A549 (cell line): Measurements from ENCODE around the gene NAIP. TPM values are rescaled to one million over a fixed set of nuclear protein-coding genes. Genes with fewer than 3 reads are reported as not detected.
"Not testable (repeated sequence)": the region's sequence is repeated elsewhere in the genome, so short reads cannot be mapped to it uniquely, and the experiment has no call there.

ENCODE experiments used
- ATAC-seq, 2 experiments: fragments of 200-7000 bp in 1 of 2; fragments of >200 bp in 1 of 2; cut with Nextera tagmentation in 1 of 2; cut with Tn5 transposase in 1 of 2; 3 replicates each; pipeline versions ENCODE4 v1.8.0 to v1.9.1; 2018 to 2020; ENCODE audit warnings: mild to moderate bottlenecking in 1 of 2, moderate library complexity in 1 of 2
- CTCF ChIA-PET: fragments of 300-600 bp; sonication (Branson Sonifier 250); formaldehyde crosslinking; extraction: SDS; loops from one replicate; lab custom pipeline; 2021; ENCODE audit warnings: antibody characterized with exemption, inconsistent platforms; lab: Yijun Ruan, JAX
- POLR2A ChIA-PET: fragments of 350-600 bp; formaldehyde crosslinking; extraction: SDS; loops from one replicate; lab custom pipeline; 2021; ENCODE audit warnings: antibody characterized with exemption, inconsistent platforms; lab: Yijun Ruan, JAX
- DNase-seq, 2 experiments: peaks; one replicate each; pipeline versions ENCODE4 v3.0.0 to v3.0.0-alpha.2; 2011 to 2016; ENCODE audit warnings: low read depth in 1 of 2, low spot score in 1 of 2
- FAIRE-seq: peaks from 2 replicates; lab custom pipeline; 2011; peaks lifted over from hg19 to GRCh38; lab: Jason Lieb, UNC
- H3K27ac ChIP-seq, 2 experiments: fragments of >200 bp; sonication (Bioruptor Twin); formaldehyde crosslinking; 3 replicates each; pipeline ENCODE4 v1.5.1; 2016 to 2017
- H3K4me1 ChIP-seq: fragments of >200 bp; sonication (Bioruptor Twin); formaldehyde crosslinking; 3 replicates; pipeline ENCODE4 v1.6.1; 2016
- H3K4me2 ChIP-seq: fragments of >200 bp; sonication (Bioruptor Twin); formaldehyde crosslinking; 3 replicates; pipeline ENCODE4 v1.6.1; 2016
- H3K4me3 ChIP-seq: fragments of >200 bp; sonication (Bioruptor Twin); formaldehyde crosslinking; 3 replicates; pipeline ENCODE4 v1.5.1; 2016
- H3K9me3 ChIP-seq: fragments of >200 bp; sonication (Bioruptor Twin); formaldehyde crosslinking; 3 replicates; pipeline ENCODE4 v1.6.1; 2016
- WGBS: methylation state at CpG from one replicate; pipeline ENCODE4 v1.1.6; 2017; ENCODE audit errors: missing lambda C conversion rate; 5-methylcytosine and 5-hydroxymethylcytosine counted together
- polyA minus RNA-seq: library from RNA; depleted of rRNA, polyadenylated mRNA; stranded (reverse); fragments of >200 nt; gene quantifications from 2 replicates; pipeline ENCODE4 v1.2.3, GENCODE V29; 2011; rRNA and poly(A)+ RNA removed
- polyA plus RNA-seq, 4 experiments: library from polyadenylated mRNA; depleted of rRNA in 3 of 4; stranded (reverse); fragments of >200 nt; fragmentation: RNase III in 1 of 4; extraction: RNeasy Plus Mini Kit Qiagen cat#74134 plus additional on column Dnase treatment in 1 of 4; gene quantifications; 2 replicates in 3 of 4; 3 replicates in 1 of 4; pipeline ENCODE4 v1.2.3, GENCODE V29; 2011 to 2017

NAIP gene
- polyA plus RNA-seq (2011; rRNA removed) (2.1 and 2.5 TPM in 2 replicates), polyA plus RNA-seq (2017; fragmentation: RNase III; extraction: RNeasy Plus Mini Kit Qiagen cat#74134 plus additional on column Dnase treatment) (0.90 to 1.1 TPM (median 1.1 TPM) in 3 replicates), polyA minus RNA-seq (2.3 and 3.0 TPM in 2 replicates)
- polyA plus RNA-seq (2012; cell fraction: cytosol; rRNA removed) = 0.41 and 0.49 TPM in 2 replicates
- polyA plus RNA-seq (2012; cell fraction: nucleus; rRNA removed) = 0.97 and 1.5 TPM in 2 replicates

GRCh38 chr5:71025289-71025953 lies at the start of gene NAIP:
NAIP (minus strand) TSS chr5:71025339; CDS start chr5:71012915, 12,424 bp downstream.
- no CpG with 5 or more reads among the region's 8 CpGs for WGBS
- H3K4me3 ChIP-seq, H3K9me3 ChIP-seq, POLR2A ChIA-PET, FAIRE-seq, H3K4me1 ChIP-seq, DNase-seq, CTCF ChIA-PET, ATAC-seq, H3K27ac ChIP-seq, H3K4me2 ChIP-seq: not testable (repeated sequence)

- H3K4me3 ChIP-seq, H3K4me2 ChIP-seq, H3K4me1 ChIP-seq, H3K27ac ChIP-seq, POLR2A ChIA-PET, DNase-seq, H3K9me3 ChIP-seq, CTCF ChIA-PET, FAIRE-seq: not testable (repeated sequence)
- ATAC-seq = peak; percentile 99
- WGBS = no CpG with 5 or more reads among the region's 46 CpGs
Measured at GRCh38 chr5:71067262-71067928, 42.3 kb upstream of the NAIP start, which contains the start of gene GTF2H2. GTF2H2 (minus strand) TSS chr5:71067676; CDS start chr5:71062763, 4,913 bp downstream.

GRCh38 chr5:71061322-71061721 lies 36.2 kb upstream of the NAIP start:
- H3K27ac ChIP-seq, CTCF ChIA-PET, H3K4me2 ChIP-seq, ATAC-seq, H3K4me1 ChIP-seq, H3K4me3 ChIP-seq, DNase-seq, POLR2A ChIA-PET, FAIRE-seq, H3K9me3 ChIP-seq: not testable (repeated sequence)
- WGBS = no CpG with 5 or more reads among the region's 1 CpG

- FAIRE-seq, ATAC-seq: not testable (repeated sequence)
- no CpG with 5 or more reads among the region's 3 CpGs for WGBS
Measured at GRCh38 chr5:71059426-71059825, 34.3 kb upstream of the NAIP start.

GRCh38 chr5:71044808-71045207 lies 19.7 kb upstream of the NAIP start:
- FAIRE-seq, DNase-seq, H3K9me3 ChIP-seq, ATAC-seq, CTCF ChIA-PET, H3K4me2 ChIP-seq, POLR2A ChIA-PET, H3K4me1 ChIP-seq, H3K4me3 ChIP-seq, H3K27ac ChIP-seq: not testable (repeated sequence)
- WGBS = 83% methylated on average over 2 of the region's 2 CpGs

More at GRCh38 chr5:71059426-71059825, 34.3 kb upstream of the NAIP start:
- H3K4me2 ChIP-seq, POLR2A ChIA-PET, H3K9me3 ChIP-seq, DNase-seq, H3K4me3 ChIP-seq, H3K27ac ChIP-seq, CTCF ChIA-PET, H3K4me1 ChIP-seq: not testable (repeated sequence)

- H3K4me3 ChIP-seq, POLR2A ChIA-PET, DNase-seq, CTCF ChIA-PET, FAIRE-seq, H3K9me3 ChIP-seq, H3K4me1 ChIP-seq, H3K4me2 ChIP-seq, H3K27ac ChIP-seq, ATAC-seq: not testable (repeated sequence)
- WGBS = no CpG with 5 or more reads among the region's 2 CpGs
Measured at GRCh38 chr5:71044128-71044527, 19.0 kb upstream of the NAIP start.

GRCh38 chr5:71031046-71031776 lies 6.1 kb upstream of the NAIP start:
- H3K27ac ChIP-seq, DNase-seq, H3K4me2 ChIP-seq, FAIRE-seq, POLR2A ChIA-PET, H3K4me3 ChIP-seq, H3K4me1 ChIP-seq, ATAC-seq, CTCF ChIA-PET, H3K9me3 ChIP-seq: not testable (repeated sequence)
- no CpG with 5 or more reads among the region's 7 CpGs for WGBS

- H3K4me2 ChIP-seq, CTCF ChIA-PET, DNase-seq, H3K4me3 ChIP-seq, H3K4me1 ChIP-seq, POLR2A ChIA-PET, ATAC-seq, H3K27ac ChIP-seq, FAIRE-seq, H3K9me3 ChIP-seq: not testable (repeated sequence)
- WGBS = no CpG with 5 or more reads among the region's 6 CpGs
Measured at GRCh38 chr5:71020643-71021042, 4.5 kb downstream of the NAIP start.

- DNase-seq, H3K9me3 ChIP-seq, H3K27ac ChIP-seq, ATAC-seq, POLR2A ChIA-PET, H3K4me3 ChIP-seq, H3K4me1 ChIP-seq, CTCF ChIA-PET, FAIRE-seq, H3K4me2 ChIP-seq: not testable (repeated sequence)
- WGBS = no CpG with 5 or more reads among the region's 6 CpGs
Measured at GRCh38 chr5:71018376-71019005, 6.6 kb downstream of the NAIP start.
